SU-DHL-6 (cell line): ENCODE measurements around the gene PPP2R5C.

Experiments used
- H2AFZ ChIP-seq: fragments of 200-600 bp; sonication (generic); 2 replicates; pipeline ENCODE4 v1.6.1; 2014; ENCODE audit warnings: low read depth, mild to moderate bottlenecking, moderate library complexity, mixed read lengths, antibody characterized with exemption, low read length; ENCODE audit not compliant: severe bottlenecking
- H3F3A ChIP-seq: fragments of 200-600 bp; shearing (Covaris generic); 2 replicates; pipeline ENCODE4 v1.6.0; 2016; ENCODE audit warnings: antibody characterized with exemption, mild to moderate bottlenecking; ENCODE audit not compliant: insufficient read depth
- H3K27ac ChIP-seq: fragments of 200-600 bp; sonication (generic); 2 replicates; pipeline ENCODE4 v1.5.1; 2016; ENCODE audit warnings: low read depth, mild to moderate bottlenecking, low read length, moderate library complexity, mixed read lengths
- H3K27me3 ChIP-seq: fragments of 200-600 bp; sonication (generic), shearing (Covaris generic); 2 replicates; pipeline ENCODE4 v1.6.0; 2014; ENCODE audit warnings: mild to moderate bottlenecking, low read length
- H3K36me3 ChIP-seq: fragments of 200-600 bp; sonication (generic); 2 replicates; pipeline ENCODE4 v1.6.1; 2014; ENCODE audit warnings: mild to moderate bottlenecking, low read length, mixed read lengths
- H3K4me2 ChIP-seq: fragments of 300-600, 200-600 bp; shearing (Covaris generic), sonication (generic); 2 replicates; pipeline ENCODE4 v1.6.0; 2014; ENCODE audit warnings: low read length, low read depth, mild to moderate bottlenecking; ENCODE audit not compliant: poor library complexity, severe bottlenecking
- H3K4me3 ChIP-seq: fragments of 200-600 bp; sonication (generic); 2 replicates; pipeline ENCODE4 v1.5.1; 2014; ENCODE audit warnings: antibody characterized with exemption, low read length, mild to moderate bottlenecking, mixed read lengths; ENCODE audit not compliant: insufficient read depth, poor library complexity, severe bottlenecking
- H3K79me2 ChIP-seq: fragments of 200-600 bp; sonication (generic); 2 replicates; pipeline ENCODE4 v1.6.1; 2014; ENCODE audit warnings: mild to moderate bottlenecking, low read length, moderate library complexity; ENCODE audit not compliant: insufficient read depth
- H3K9ac ChIP-seq: fragments of 200-600 bp; sonication (generic); 2 replicates; pipeline ENCODE4 v1.7.0; 2014; ENCODE audit warnings: mild to moderate bottlenecking, low read length
- H3K9me2 ChIP-seq: fragments of 200-600 bp; sonication (generic); replicated peaks from 2 replicates; pipeline ENCODE4 v1.6.1; 2014; ENCODE audit warnings: low read length; ENCODE audit not compliant: insufficient read depth
- H3K9me3 ChIP-seq: fragments of 200-600 bp; sonication (generic); 2 replicates; pipeline ENCODE4 v1.6.1; 2014; ENCODE audit warnings: low read length, mixed read lengths; ENCODE audit not compliant: insufficient read depth
- H4K20me1 ChIP-seq: fragments of 200-600 bp; sonication (generic); 2 replicates; pipeline ENCODE4 v1.6.1; 2014; ENCODE audit warnings: low read depth, mild to moderate bottlenecking, antibody characterized with exemption, low read length, moderate library complexity, mixed read lengths
- EZH2phosphoT487 ChIP-seq: fragments of 200-600 bp; sonication (generic), shearing (Covaris generic); conservative IDR thresholded peaks from 2 replicates; pipeline ENCODE4 v1.6.1; 2018; ENCODE audit warnings: mild to moderate bottlenecking, antibody characterized with exemption, low read length, moderate library complexity, mixed read lengths
- TF ChIP-seq, protein P1 (sequence below): fragments of 200-600 bp; sonication (generic); IDR thresholded peaks from one replicate; pipeline ENCODE4 v1.5.1; 2017; ENCODE audit warnings: antibody characterized with exemption, mild to moderate bottlenecking, low read length, moderate library complexity; ENCODE audit not compliant: insufficient read depth, poor library complexity, severe bottlenecking

Gene PPP2R5C

DNA sequence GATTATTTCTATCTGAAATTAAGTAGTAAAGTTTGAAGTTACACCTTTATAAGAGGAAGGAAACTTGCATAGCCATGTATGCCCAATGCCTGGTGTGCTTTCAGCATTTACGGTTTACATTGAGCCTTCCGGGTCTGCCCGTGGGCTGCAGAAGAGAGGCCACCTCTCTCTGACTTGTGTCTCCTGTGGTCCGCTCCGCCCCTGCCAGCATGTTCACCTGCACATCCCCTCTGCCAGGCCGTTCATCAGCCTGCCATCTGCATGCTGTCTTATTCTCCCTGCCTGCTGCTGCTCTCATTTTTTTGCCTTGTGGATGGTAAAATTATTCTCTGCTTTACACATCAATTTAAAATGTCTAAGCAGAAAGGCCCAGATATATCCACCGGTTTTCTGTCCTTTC, 161.4 kb downstream of the PPP2R5C start:
- Histone ChIP-seq H3K9me3 (no peaks in the 10 kb centered on the region), H3K9ac (no peak overlapping the region)

DNA sequence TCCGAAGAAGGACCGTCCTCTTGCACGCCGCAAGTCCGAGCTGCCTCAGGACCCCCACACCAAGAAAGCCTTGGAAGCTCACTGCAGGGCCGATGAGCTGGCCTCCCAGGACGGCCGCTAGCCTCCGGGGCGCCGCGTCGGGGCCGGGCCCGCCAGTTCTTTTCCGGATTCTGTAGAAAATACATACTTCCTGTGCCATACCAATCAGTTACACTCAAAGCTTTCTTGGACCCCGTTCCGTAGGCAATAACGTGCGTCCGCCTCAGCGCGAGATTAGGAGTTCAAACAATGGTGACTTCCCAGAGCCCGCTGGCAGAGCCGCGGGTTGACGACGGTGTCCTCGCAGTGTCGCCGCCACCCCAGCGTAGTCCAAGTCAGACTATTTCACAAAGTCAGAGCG, 163.6 kb downstream of the PPP2R5C start:
- H2AFZ ChIP-seq, result no peak overlapping the region
- peaks cover 7% of the 10 kb centered on the region for H3F3A ChIP-seq
- no peak overlapping the region for H3K4me2 ChIP-seq
- peaks cover 10% of the 10 kb centered on the region; the same call in 1 of the 2 replicates for H3K36me3 ChIP-seq
- H3K9me3 ChIP-seq, result no peaks in the 10 kb centered on the region
- TF ChIP-seq, protein P1, sequence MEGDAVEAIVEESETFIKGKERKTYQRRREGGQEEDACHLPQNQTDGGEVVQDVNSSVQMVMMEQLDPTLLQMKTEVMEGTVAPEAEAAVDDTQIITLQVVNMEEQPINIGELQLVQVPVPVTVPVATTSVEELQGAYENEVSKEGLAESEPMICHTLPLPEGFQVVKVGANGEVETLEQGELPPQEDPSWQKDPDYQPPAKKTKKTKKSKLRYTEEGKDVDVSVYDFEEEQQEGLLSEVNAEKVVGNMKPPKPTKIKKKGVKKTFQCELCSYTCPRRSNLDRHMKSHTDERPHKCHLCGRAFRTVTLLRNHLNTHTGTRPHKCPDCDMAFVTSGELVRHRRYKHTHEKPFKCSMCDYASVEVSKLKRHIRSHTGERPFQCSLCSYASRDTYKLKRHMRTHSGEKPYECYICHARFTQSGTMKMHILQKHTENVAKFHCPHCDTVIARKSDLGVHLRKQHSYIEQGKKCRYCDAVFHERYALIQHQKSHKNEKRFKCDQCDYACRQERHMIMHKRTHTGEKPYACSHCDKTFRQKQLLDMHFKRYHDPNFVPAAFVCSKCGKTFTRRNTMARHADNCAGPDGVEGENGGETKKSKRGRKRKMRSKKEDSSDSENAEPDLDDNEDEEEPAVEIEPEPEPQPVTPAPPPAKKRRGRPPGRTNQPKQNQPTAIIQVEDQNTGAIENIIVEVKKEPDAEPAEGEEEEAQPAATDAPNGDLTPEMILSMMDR, result no peak
- TF ChIP-seq EZH2phosphoT487, result no peak
- H3K27me3 ChIP-seq, result no peaks in the 10 kb centered on the region
- no peaks in the 10 kb centered on the region for H4K20me1 ChIP-seq
- H3K79me2 ChIP-seq, result no peaks in the 10 kb centered on the region
- no peak overlapping the region for H3K4me3 ChIP-seq
- no peaks in the 10 kb centered on the region for H3K9me2 ChIP-seq
- H3K9ac ChIP-seq, result no peak overlapping the region
- no peak overlapping the region for H3K27ac ChIP-seq

More for the DNA sequence above, 161.4 kb downstream of the PPP2R5C start:
- Histone ChIP-seq H3K27me3 (no peaks in the 10 kb centered on the region), H3K36me3 (peaks cover 10% of the 10 kb centered on the region; the same call in 1 of the 2 replicates), H2AFZ (no peak overlapping the region), H3F3A (peaks cover 7% of the 10 kb centered on the region), H3K9me2 (no peaks in the 10 kb centered on the region), H3K27ac (no peak overlapping the region), H3K79me2 (no peaks in the 10 kb centered on the region), H4K20me1 (no peaks in the 10 kb centered on the region), H3K4me3 (no peak overlapping the region), H3K4me2 (no peak overlapping the region)
- no peak for TF ChIP-seq EZH2phosphoT487
- TF ChIP-seq, protein P1, result no peak

DNA sequence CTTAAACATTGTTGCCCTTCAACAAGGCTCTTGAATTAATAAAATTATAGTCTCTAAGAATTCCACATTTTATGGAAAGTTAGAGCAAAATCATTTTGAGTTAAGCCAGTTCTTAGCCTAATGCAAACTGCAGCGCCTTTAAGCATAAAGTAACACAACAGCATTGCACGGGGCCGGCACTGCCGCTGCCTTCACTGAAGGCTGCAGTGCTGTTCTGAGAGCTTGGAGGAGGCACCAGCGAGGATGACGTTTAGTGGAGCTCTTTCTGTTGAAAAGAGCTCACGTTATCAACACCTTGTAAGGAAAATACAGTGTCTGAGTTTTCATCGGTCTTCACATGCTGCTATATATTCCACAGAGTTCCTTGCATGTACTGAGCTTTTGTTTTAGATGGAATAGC, 164.6 kb downstream of the PPP2R5C start:
- Histone ChIP-seq H3K4me3 (no peak overlapping the region), H3K36me3 (peaks cover 10% of the 10 kb centered on the region; the same call in 1 of the 2 replicates), H3K27me3 (no peaks in the 10 kb centered on the region), H3K79me2 (no peaks in the 10 kb centered on the region), H3K9me3 (no peaks in the 10 kb centered on the region), H3K27ac (no peak overlapping the region), H2AFZ (no peak overlapping the region), H3K9ac (no peak overlapping the region), H4K20me1 (no peaks in the 10 kb centered on the region), H3K9me2 (no peaks in the 10 kb centered on the region), H3K4me2 (no peak overlapping the region), H3F3A (peaks cover 7% of the 10 kb centered on the region)
- TF ChIP-seq, protein P1, result no peak
- TF ChIP-seq EZH2phosphoT487, result no peak
